H9 (cell line): ENCODE results near the gene LPP. TPM values are rescaled to one million over a fixed set of nuclear protein-coding genes. Genes with fewer than 3 reads are reported as not detected.

Experiments
- DNase-seq: peaks from one replicate; pipeline ENCODE4 v3.0.0-alpha.2; 2017
- H2AFZ ChIP-seq: one replicate; pipeline ENCODE4 v1.6.1; 2013; ENCODE audit warnings: mild to moderate bottlenecking, low read length, control low read depth, moderate library complexity
- H2AK5ac ChIP-seq: 2 replicates; pipeline ENCODE4 v1.6.1; 2013; ENCODE audit warnings: low read length, control low read depth, mixed read lengths; ENCODE audit not compliant: insufficient read length
- H2BK120ac ChIP-seq: one replicate; pipeline ENCODE4 v1.6.1; 2013; ENCODE audit warnings: low read depth, mild to moderate bottlenecking, low read length, control low read depth, inconsistent platforms; ENCODE audit not compliant: poor library complexity, severe bottlenecking
- H2BK12ac ChIP-seq: 2 replicates; pipeline ENCODE4 v1.6.1; 2013; ENCODE audit warnings: low read length, control low read depth, mixed read lengths, low read depth; ENCODE audit not compliant: insufficient read length
- H2BK15ac ChIP-seq: 2 replicates; pipeline ENCODE4 v1.6.1; 2013; ENCODE audit warnings: low read depth, low read length, control low read depth
- H2BK20ac ChIP-seq: one replicate; pipeline ENCODE4 v1.6.1; 2013; ENCODE audit warnings: low read depth, mild to moderate bottlenecking, low read length, control low read depth, inconsistent platforms; ENCODE audit not compliant: poor library complexity, severe bottlenecking
- H2BK5ac ChIP-seq: 2 replicates; pipeline ENCODE4 v1.6.1; 2013; ENCODE audit warnings: low read length, control low read depth, mixed read lengths; ENCODE audit not compliant: insufficient read length
- H3K14ac ChIP-seq: 2 replicates; pipeline ENCODE4 v1.6.1; 2013; ENCODE audit warnings: low read length, control low read depth; ENCODE audit not compliant: insufficient read depth
- H3K18ac ChIP-seq: 2 replicates; pipeline ENCODE4 v1.6.1; 2013; ENCODE audit warnings: low read depth, mild to moderate bottlenecking, mixed read lengths, low read length, control low read depth; ENCODE audit not compliant: insufficient read length
- H3K23ac ChIP-seq: 2 replicates; pipeline ENCODE4 v1.6.1; 2013; ENCODE audit warnings: low read length, control low read depth, mixed read lengths, low read depth; ENCODE audit not compliant: insufficient read length
- H3K23me2 ChIP-seq: 2 replicates; pipeline ENCODE4 v1.6.1; 2013; ENCODE audit warnings: low read depth, mild to moderate bottlenecking, mixed read lengths, low read length, control low read depth; ENCODE audit not compliant: insufficient read length, poor library complexity, severe bottlenecking
- H3K27ac ChIP-seq: 2 replicates; pipeline ENCODE4 v1.5.1; 2013; ENCODE audit warnings: low read length, control low read depth, mixed read lengths, low read depth; ENCODE audit not compliant: insufficient read length
- H3K27me3 ChIP-seq: 2 replicates; pipeline ENCODE4 v1.6.1; 2013; ENCODE audit warnings: low read length, control low read depth, inconsistent platforms; ENCODE audit not compliant: insufficient read depth
- H3K4ac ChIP-seq: 2 replicates; pipeline ENCODE4 v1.6.1; 2013; ENCODE audit warnings: low read depth, mild to moderate bottlenecking, control low read depth, inconsistent platforms, low read length, moderate library complexity
- H3K4me1 ChIP-seq: 2 replicates; pipeline ENCODE4 v1.6.1; 2013; ENCODE audit warnings: low read length, control low read depth, inconsistent platforms; ENCODE audit not compliant: insufficient read depth
- H3K4me2 ChIP-seq: 2 replicates; pipeline ENCODE4 v1.6.1; 2013; ENCODE audit warnings: low read length, control low read depth, mixed read lengths; ENCODE audit not compliant: insufficient read length, insufficient read depth
- H3K56ac ChIP-seq: 2 replicates; pipeline ENCODE4 v1.6.1; 2013; ENCODE audit warnings: low read depth, mild to moderate bottlenecking, mixed read lengths, low read length, control low read depth; ENCODE audit not compliant: insufficient read length
- H3K79me1 ChIP-seq: 2 replicates; pipeline ENCODE4 v1.6.1; 2013; ENCODE audit warnings: low read depth, mild to moderate bottlenecking, moderate library complexity, low read length, control low read depth, inconsistent platforms; ENCODE audit not compliant: insufficient read depth, poor library complexity, severe bottlenecking
- H3K79me2 ChIP-seq: 2 replicates; pipeline ENCODE4 v1.6.1; 2013; ENCODE audit warnings: low read length, control low read depth, inconsistent platforms; ENCODE audit not compliant: insufficient read depth
- H3K9ac ChIP-seq: 2 replicates; pipeline ENCODE4 v1.6.1; 2013; ENCODE audit warnings: low read length, control low read depth, mixed read lengths; ENCODE audit not compliant: insufficient read length; ENCODE audit errors: extremely low read depth
- H3K9me3 ChIP-seq: one replicate; pipeline ENCODE4 v1.6.1; 2013; ENCODE audit warnings: low read depth, low read length, inconsistent platforms; ENCODE audit not compliant: control insufficient read depth
- H3T11ph ChIP-seq: one replicate; pipeline ENCODE4 v1.6.1; 2013; ENCODE audit warnings: mild to moderate bottlenecking, low read length, control low read depth, inconsistent platforms
- H4K20me1 ChIP-seq: one replicate; pipeline ENCODE4 v1.6.1; 2013; ENCODE audit not compliant: control insufficient read depth, insufficient read length, insufficient read depth
- H4K5ac ChIP-seq: 2 replicates; pipeline ENCODE4 v1.6.1; 2013; ENCODE audit warnings: low read depth, mild to moderate bottlenecking, mixed read lengths, low read length, control low read depth; ENCODE audit not compliant: insufficient read length
- H4K8ac ChIP-seq: replicated peaks from 2 replicates; pipeline ENCODE4 v1.6.1; 2013; ENCODE audit warnings: low read length, control low read depth, mixed read lengths, low read depth; ENCODE audit not compliant: insufficient read length
- H4K91ac ChIP-seq: 2 replicates; pipeline ENCODE4 v1.6.1; 2013; ENCODE audit warnings: low read depth, mild to moderate bottlenecking, moderate library complexity, mixed read lengths, low read length, control low read depth; ENCODE audit not compliant: insufficient read length
- H3K27ac Mint-ChIP-seq, 3 experiments: 2 replicates in 2 of 3; 3 replicates in 1 of 3; pipeline ENCODE4 v1.8.0; 2020 to 2021; ENCODE audit warnings: mixed read lengths in 3 of 3, mild to moderate bottlenecking in 1 of 3, moderate library complexity in 1 of 3
- H3K27me3 Mint-ChIP-seq: 2 replicates; pipeline ENCODE4 v1.8.0; 2021; ENCODE audit warnings: low read depth, mild to moderate bottlenecking, moderate library complexity, mixed read lengths
- H3K36me3 Mint-ChIP-seq, 3 experiments: 2 replicates in 2 of 3; 3 replicates in 1 of 3; pipeline ENCODE4 v1.8.0; 2020 to 2021; ENCODE audit warnings: low read depth in 3 of 3, mixed read lengths in 3 of 3; ENCODE audit not compliant: insufficient read depth in 1 of 3
- H3K4me1 Mint-ChIP-seq, 2 experiments: 2 replicates each; pipeline ENCODE4 v1.8.0; 2020; ENCODE audit warnings: mixed read lengths in 2 of 2
- H3K4me3 Mint-ChIP-seq, 2 experiments: 2 replicates in 1 of 2; 3 replicates in 1 of 2; pipeline ENCODE4 v1.8.0; 2020 to 2021; ENCODE audit warnings: mild to moderate bottlenecking in 2 of 2, mixed read lengths in 2 of 2, moderate library complexity in 1 of 2
- H3K9me3 Mint-ChIP-seq, 2 experiments: 2 replicates in 1 of 2; 3 replicates in 1 of 2; pipeline ENCODE4 v1.8.0; 2020; ENCODE audit warnings: mild to moderate bottlenecking in 2 of 2, mixed read lengths in 2 of 2, moderate library complexity in 1 of 2
- CTCF ChIP-seq: fragments of 200-600 bp; sonication (generic); conservative IDR thresholded peaks from 3 replicates; pipeline ENCODE4 v1.8.0; 2021; ENCODE audit warnings: antibody characterized with exemption, mild to moderate bottlenecking
- WGBS: extraction: QIAGEN DNeasy Blood & Tissue Kit; methylation state at CpG from one replicate; pipeline ENCODE4 v1.1.7; 2013; ENCODE audit warnings: missing lambda C conversion rate, low lambda C conversion rate, mixed read lengths; ENCODE audit not compliant: insufficient read length; ENCODE audit errors: extremely low coverage; 5-methylcytosine and 5-hydroxymethylcytosine counted together
- total RNA-seq: library from RNA; stranded (reverse); gene quantifications from 2 replicates; pipeline ENCODE4 v1.2.1, GENCODE V29; 2021

The LPP gene
- total RNA-seq, 1 experiment from 2014 or later, result 64.6 TPM

GRCh38 chr3:188332085-188332484 lies 178.1 kb downstream of the LPP start:
- H2AFZ ChIP-seq, result no peak overlapping the region
- H3K4me2 ChIP-seq, result no peak overlapping the region
- no peak overlapping the region for H2BK15ac ChIP-seq
- H3K56ac ChIP-seq, result no peak overlapping the region
- H3K9ac ChIP-seq, result no peak overlapping the region
- no peak overlapping the region for H2BK120ac ChIP-seq
- Mint-ChIP-seq H3K36me3 (no peaks in the 10 kb centered on the region), H3K4me1 (no peaks in the 10 kb centered on the region), H3K4me3 (no peak overlapping the region), H3K9me3 (no peaks in the 10 kb centered on the region), H3K27ac (no peak overlapping the region), H3K27me3 (no peaks in the 10 kb centered on the region)
- no peaks in the 10 kb centered on the region for H3K27me3 ChIP-seq
- no peak overlapping the region for H3K14ac ChIP-seq
- H4K91ac ChIP-seq, result no peak overlapping the region
- no peak overlapping the region for H2AK5ac ChIP-seq
- H3T11ph ChIP-seq, result no peak overlapping the region
- no peaks in the 10 kb centered on the region for H3K79me1 ChIP-seq
- H3K9me3 ChIP-seq, result no peaks in the 10 kb centered on the region
- H2BK20ac ChIP-seq, result no peak overlapping the region
- no peaks in the 10 kb centered on the region for H3K23me2 ChIP-seq
- 100% methylated on average over 1 of the region's 3 CpGs for WGBS
- H2BK5ac ChIP-seq, result no peak overlapping the region
- H3K23ac ChIP-seq, result no peak overlapping the region
- H3K18ac ChIP-seq, result no peak overlapping the region
- no peaks in the 10 kb centered on the region for H4K20me1 ChIP-seq
- H4K5ac ChIP-seq, result no peak overlapping the region
- no peak for DNase-seq
- H4K8ac ChIP-seq, result no peak overlapping the region
- H3K79me2 ChIP-seq, result peaks cover 2% of the 10 kb centered on the region; the same call in 1 of the 2 replicates
- H3K27ac ChIP-seq, result no peak overlapping the region
- H3K4me1 ChIP-seq, result no peaks in the 10 kb centered on the region; the same call in 1 of the 2 replicates
- TF ChIP-seq CTCF, result no peak
- no peak overlapping the region for H3K4ac ChIP-seq
- H2BK12ac ChIP-seq, result no peak overlapping the region
